Activated CD8-positive, alpha-beta memory T cell treated with anti-CD3 and anti-CD28 coated beads for 24 hours (primary cell): ENCODE results near the gene NEB.
"Not testable (repeated sequence)": the region's sequence is repeated elsewhere in the genome, so short reads cannot be mapped to it uniquely, and the experiment has no call there.

Experiments
- DNase-seq: peaks from one replicate; pipeline ENCODE4 v3.0.0-alpha.2; 2020

Gene NEB

DNA sequence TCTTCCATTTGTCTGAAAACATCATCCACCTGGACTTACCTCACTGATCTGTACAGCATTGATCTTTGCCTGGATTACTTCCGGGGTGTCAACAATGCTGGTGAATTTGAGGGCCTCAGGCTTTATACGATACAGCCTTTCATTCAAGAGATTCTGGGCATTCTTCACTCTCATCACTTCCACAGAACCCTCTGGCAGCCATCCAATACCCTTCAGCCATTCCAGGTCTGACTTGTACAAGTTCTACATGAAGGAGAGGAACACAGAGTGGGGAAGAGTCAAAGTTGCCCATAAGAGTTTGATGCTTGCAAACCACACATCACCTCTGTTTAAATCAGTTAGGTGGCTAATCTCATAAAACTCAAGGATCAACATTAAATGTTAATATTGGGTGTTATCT, 130.7 kb downstream of the NEB start:
- not testable (repeated sequence) for DNase-seq

DNA sequence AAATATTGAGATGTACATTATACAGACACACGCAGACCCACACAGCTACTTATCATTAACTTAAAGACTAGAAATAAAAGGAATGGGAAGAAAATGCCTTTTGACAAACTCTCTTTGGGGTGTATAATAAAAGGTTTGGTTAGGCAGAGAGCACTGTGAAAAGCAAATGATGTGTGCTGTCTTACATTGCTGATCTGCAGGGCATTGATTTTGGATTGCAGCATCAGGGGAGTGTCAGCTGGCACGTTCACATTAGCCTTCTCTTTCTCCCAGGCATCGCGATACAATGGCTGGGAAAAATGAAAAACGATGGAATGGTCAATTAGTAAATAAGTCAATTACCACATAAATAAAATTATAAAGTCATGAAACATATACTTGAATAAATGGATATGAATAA, 131.9 kb downstream of the NEB start:
- DNase-seq, result not testable (repeated sequence)

DNA sequence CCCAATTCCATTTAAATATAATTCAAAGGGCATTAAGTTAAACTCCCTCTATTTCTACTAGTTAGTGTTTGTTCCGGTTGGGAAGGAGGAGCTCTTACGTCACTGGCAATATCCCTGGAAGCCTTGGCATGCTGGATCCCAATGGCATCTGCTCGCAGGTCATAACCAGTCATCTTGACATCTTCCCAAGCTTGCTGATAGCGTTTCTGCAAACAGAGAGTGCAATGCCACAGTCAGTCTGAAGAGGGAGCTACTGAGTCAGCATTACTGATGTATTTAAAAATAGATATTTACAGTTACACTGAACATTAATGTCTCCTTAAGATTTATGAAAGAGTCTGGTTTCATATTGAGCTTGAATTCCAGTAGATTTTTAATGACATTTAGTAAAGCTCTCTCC, 132.5 kb downstream of the NEB start:
- not testable (repeated sequence) for DNase-seq

DNA sequence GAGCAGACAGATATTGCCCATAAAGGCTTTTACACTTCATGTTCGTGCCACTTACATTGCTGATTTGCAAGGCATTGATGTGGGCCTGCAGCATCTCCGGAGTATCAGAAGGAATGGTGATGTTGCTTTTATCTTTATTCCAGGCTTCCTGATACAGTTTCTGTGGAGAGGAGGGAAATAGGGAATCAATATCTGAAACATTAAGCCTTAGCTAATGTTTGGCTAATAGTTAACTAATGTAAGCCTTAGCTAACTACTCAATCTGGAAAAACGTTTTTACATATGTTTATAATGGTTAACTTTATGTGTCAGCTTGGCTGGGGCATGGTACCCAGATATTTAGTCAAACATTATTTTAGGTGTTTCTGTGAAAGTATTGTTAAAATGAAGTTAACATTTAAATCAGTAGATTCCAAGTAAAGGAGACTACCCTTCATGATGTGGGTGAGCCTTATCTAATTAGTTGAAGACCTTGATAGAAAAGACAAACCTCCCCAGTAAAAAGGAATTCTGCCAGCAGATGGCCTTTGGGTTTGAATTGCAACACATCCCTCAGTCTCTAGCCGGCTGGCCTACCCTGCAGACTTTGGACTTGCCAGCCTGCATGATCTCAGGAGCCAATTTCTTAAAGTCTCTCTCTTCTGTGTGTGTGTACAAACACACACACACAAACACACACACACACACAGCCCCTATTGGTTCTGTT, 137.2 kb downstream of the NEB start:
- not testable (repeated sequence) for DNase-seq

DNA sequence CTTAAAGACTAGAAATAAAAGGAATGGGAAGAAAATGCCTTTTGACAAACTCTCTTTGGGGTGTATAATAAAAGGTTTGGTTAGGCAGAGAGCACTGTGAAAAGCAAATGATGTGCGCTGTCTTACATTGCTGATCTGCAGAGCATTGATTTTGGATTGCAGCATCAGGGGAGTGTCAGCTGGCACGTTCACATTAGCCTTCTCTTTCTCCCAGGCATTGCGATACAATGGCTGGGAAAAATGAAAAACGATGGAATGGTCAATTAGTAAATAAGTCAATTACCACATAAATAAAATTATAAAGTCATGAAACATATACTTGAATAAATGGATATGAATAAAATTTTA, 142.4 kb downstream of the NEB start:
- not testable (repeated sequence) for DNase-seq

DNA sequence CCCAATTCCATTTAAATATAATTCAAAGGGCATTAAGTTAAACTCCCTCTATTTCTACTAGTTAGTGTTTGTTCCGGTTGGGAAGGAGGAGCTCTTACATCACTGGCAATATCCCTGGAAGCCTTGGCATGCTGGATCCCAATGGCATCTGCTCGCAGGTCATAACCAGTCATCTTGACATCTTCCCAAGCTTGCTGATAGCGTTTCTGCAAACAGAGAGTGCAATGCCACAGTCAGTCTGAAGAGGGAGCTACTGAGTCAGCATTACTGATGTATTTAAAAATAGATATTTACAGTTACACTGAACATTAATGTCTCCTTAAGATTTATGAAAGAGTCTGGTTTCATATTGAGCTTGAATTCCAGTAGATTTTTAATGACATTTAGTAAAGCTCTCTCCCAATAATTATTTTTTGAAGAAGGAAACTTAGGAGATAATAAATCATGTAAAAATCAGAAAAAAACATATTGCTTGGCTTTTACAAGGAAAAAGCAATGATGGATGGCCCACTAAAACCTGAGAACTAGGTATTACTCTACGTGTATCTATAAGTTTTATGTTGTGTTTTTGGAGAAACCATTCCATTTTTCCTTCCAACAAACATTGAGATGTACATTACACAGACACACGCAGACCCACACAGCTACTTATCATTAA, 142.9 kb downstream of the NEB start:
- not testable (repeated sequence) for DNase-seq

DNA sequence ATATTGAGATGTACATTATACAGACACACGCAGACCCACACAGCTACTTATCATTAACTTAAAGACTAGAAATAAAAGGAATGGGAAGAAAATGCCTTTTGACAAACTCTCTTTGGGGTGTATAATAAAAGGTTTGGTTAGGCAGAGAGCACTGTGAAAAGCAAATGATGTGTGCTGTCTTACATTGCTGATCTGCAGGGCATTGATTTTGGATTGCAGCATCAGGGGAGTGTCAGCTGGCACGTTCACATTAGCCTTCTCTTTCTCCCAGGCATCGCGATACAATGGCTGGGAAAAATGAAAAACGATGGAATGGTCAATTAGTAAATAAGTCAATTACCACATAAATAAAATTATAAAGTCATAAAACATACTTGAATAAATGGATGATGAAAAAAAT, 153.0 kb downstream of the NEB start:
- not testable (repeated sequence) for DNase-seq

DNA sequence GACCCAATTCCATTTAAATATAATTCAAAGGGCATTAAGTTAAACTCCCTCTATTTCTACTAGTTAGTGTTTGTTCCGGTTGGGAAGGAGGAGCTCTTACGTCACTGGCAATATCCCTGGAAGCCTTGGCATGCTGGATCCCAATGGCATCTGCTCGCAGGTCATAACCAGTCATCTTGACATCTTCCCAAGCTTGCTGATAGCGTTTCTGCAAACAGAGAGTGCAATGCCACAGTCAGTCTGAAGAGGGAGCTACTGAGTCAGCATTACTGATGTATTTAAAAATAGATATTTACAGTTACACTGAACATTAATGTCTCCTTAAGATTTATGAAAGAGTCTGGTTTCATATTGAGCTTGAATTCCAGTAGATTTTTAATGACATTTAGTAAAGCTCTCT, 153.6 kb downstream of the NEB start:
- not testable (repeated sequence) for DNase-seq

DNA sequence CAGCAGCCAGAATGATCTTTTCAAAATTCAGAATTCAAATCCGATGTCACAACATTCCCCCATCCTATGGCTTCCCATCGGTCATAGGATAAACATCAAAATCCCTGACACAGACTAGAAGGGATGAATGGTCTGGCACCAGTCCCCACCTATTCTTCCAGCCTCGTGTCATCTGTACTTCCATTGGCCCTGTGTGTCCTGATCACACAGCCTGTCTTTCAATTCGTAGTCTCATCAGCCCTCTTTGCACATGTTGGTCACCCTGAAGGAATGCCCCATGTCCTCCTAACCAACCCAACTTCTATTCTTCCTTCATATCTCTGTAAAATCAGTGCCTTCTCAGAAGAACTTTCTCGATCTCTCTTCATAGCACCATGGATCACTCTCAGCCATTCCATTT, 157.2 kb downstream of the NEB start:
- DNase-seq, result no peak

DNA sequence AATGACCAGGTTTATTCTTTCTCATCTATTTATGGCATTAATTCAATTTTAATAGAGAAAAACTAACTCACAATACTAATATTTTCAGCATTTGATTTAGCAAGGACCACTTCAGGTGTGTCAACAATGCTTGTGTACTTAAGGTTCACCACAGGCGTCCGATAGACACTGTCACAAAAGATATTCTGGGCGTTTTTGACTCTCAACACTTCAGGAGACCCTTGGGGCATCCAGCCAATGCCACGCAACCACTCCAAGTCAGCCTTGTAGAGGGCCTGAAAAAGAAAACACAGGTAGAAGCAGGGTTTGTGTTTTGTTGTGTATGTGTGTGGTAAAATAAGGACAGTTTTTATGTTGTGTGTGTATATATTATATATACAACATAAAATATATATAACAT, 158.2 kb downstream of the NEB start:
- DNase-seq, result no peak

DNA sequence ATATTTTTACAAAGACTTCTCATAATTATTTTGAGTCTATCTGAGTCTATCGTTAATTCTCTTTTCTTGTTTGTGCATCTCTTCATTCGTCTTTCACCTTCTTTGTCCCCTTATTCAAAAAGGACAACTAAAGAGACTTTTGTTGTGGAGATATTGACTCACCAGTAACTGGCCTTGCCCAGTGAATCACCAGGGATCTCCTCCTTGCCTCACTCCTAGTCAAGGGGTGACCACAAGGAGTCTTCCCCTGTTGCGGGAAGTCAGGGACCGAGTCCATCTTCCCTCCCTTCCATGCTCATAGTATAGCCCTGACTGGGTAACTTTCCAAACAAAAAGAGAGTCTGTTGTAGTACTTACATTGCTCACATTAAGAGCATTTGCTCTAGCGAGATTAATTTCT, 158.9 kb downstream of the NEB start:
- no peak for DNase-seq

DNA sequence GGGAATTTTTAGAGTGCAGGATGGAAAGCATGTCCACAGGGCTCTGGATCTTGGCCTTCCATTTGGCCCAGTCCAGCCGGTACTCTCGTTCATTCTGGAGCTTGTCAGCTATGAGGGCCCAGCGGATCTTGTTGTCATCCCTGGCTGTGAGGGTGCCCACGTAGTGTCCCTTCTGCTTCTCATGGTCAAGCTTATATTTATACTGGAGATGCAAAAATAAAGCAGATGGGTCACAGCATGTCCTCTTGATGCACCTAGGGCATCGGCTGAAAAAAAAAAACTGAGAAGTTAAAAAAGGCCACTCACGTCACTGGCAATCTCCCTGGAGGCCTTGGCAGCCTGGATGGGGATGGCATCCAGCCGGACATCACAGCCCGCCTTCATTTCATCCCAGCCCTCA, 164.1 kb downstream of the NEB start:
- DNase-seq, result no peak

DNA sequence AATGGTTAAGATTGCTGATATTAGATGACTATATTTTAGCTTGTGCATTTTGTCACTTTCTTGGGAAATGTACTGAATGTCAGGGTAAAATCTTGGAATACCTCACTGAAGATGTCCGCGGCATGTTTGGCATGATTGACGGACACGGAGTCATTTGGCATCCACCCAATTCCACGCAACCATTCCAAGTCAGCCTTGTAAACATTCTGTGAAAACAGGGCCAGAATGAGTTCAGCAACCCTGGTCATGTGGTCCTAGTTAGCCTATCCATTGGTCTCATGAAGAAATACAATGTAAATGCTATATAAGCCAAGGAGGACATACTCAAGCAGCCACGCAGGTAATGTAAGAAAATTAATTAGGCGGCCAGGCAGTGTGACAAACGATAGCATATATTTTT, 165.1 kb downstream of the NEB start:
- no peak for DNase-seq

DNA sequence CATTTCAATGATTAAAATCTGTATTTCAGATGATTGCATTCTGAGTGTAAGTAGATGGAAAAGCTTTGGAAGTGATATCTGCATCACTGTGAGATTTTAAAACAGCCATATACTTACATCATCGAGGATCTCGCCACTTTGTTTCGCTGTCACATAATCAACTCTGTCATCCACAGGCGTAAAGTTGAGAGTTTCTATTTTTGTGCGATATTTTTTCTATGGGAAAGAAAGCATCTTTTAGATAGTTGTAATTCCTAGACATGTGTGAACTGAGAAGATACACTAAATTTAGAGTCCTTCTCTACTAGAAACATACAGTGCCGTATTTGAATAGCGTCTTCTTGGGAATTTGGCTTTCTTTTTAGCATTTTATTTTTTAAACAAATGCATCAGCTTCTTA, 165.8 kb downstream of the NEB start:
- DNase-seq, result no peak

DNA sequence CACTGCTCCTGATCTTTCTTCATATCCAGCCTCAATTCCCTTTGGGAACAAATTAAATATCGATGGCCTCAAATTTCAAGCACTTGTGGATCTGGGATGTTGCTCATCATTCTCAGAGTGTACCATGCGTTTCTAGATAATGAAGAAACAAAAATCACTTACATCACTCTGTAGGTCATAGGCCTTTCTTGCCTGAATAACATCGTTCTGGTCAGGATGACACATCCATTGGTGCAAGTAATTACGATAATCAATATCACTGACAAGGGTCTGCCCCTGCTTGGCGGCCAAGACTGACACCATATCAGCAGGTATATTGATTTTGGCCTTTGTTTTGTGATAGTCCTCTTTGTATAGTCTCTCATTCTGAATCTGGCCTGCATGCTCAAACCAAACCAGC, 167.3 kb downstream of the NEB start:
- DNase-seq, result no peak

DNA sequence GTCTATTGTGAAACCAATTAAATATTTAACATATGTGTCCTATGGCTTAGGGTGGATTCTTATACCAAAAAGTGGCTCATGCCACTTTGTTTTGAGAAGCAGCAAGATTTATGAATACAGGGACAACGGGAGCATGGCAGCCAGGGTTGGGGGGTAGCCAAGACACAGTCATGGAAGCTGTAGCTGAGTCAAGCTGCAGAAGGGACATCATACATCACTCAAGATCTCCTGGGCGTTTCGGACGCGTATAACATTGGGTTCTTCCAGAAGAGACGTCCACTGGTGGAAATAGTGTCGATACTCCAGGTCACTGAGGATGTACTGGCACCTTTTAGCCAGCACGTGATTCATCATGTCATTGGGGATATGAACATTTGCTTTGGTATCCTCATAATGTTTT, 171.9 kb downstream of the NEB start:
- DNase-seq, result no peak

DNA sequence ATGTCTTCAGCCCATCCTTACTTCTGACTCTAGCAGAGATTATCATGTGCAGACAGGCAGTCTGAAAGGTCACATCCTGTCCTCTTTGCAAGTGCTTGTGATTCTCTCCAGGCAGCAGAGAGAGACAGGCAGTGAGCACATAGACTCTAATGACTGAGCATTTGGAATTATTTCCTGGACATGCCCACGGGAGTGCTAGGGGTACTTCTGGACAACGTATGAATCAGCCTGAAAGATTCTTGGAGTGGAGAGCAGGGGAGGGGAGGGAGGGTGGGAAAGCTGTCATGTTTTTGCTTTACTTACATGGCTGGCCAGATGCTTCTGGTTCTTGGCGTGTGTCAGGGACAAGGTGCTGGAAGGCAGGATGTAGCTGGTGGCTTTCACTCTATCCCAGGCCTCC, 174.0 kb downstream of the NEB start:
- no peak for DNase-seq

DNA sequence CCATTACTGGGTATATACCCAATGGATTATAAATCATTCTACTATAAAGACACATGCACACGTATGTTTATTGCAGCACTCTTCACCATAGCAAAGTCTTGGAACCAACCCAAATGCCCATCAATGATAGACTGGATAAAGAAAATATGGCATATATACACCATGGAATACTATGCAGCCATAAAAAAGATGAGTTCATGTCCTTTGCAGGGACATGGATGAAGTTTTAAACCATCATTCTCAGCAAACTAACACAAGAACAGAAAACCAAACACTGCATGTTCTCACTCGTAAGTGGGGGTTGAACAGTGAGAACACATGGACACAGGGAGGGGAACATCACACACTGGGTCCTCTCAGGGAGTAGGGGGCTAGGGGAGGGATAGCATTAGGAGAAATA, 174.8 kb downstream of the NEB start:
- not testable (repeated sequence) for DNase-seq

DNA sequence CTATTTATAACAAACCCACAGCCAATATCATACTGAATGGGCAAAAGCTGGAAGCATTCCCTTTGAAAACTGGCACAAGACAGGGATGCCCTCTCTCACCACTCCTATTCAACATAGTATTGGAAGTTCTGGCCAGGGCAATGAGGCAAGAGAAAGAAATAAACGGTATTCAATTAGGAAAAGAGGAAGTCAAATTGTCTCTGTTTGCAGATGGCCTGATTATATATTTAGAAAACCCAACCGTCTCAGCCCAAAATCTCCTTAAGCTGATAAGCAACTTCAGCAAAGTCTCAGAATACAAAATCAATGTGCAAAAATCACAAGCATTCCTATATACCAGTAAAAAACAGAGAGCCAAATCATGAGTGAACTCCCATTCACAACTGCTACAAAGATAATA, 176.4 kb downstream of the NEB start:
- not testable (repeated sequence) for DNase-seq

DNA sequence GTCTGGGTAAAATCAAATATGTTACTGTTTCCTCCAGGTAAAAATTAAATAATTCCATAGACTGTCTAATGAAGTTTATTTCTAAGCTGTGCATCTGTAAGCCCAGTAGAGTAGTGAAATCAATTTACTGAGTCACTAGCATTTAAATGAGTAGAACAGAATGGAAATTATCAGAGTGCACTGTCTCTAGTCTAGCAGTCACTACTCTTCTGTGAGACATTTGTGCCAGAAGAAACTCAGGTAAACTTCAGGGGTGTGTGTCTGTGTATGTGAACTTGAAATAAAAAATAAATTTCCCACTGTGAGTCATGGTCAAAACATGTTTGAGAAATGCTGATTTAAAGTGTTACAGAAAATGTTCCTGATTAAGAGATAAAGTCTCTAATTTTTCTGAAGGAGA, 178.2 kb downstream of the NEB start:
- DNase-seq, result no peak

DNA sequence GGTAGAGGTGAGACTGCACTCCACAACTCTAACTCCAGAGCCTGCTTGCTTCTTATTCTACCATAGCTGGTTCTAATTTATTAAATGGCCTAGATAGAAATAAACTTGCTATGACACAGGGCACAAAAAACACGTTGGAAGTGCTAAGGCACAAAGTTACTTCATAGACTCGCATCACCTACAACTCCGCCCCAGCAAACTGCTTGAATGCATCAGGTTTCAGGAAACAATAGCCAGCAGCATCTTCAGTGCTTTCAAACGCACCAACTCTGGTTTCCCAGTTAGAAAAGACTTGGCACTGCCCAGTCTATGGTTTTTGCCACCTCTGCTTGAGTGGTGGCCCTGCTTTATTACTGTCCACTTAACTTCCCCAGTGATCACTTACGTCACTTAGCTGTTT, 182.0 kb downstream of the NEB start:
- no peak for DNase-seq

DNA sequence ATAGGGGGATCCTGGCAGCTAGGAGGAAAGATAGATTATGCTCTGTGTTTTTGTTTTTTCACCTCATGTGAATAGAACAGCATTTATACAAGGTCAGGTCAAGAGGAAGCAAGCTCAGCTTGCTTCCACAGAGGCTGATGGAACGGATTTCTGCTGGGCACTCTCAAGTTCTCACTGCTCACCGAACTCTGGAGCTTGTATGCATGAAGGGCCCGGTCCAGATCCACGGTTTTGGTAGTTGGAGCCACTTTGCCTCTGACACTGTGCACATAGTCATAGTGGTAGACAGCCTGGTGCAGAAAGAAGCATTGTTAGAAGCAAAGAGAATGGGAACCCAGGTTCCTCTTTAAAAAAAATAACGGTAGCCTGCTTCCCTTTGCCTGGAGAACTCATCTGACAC, 182.7 kb downstream of the NEB start:
- no peak for DNase-seq

DNA sequence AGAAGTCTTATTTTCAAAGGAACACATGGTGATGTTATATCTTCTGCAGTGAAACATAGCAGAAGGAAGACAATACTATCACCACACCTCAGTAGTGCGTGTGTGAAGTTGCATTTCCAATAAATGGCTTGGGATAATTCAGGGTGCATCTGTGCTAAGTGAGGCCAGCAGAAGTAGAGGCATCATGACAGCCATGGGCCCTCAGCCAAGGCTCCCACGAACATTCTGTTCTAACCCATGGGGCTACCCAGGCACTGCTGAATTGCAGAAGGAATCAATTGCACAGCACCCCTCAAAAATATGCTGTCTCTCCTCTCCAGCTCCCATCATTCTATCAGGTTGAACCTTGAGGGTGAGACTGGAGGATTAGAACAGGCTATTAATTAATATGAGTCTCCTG, 185.1 kb downstream of the NEB start:
- no peak for DNase-seq

DNA sequence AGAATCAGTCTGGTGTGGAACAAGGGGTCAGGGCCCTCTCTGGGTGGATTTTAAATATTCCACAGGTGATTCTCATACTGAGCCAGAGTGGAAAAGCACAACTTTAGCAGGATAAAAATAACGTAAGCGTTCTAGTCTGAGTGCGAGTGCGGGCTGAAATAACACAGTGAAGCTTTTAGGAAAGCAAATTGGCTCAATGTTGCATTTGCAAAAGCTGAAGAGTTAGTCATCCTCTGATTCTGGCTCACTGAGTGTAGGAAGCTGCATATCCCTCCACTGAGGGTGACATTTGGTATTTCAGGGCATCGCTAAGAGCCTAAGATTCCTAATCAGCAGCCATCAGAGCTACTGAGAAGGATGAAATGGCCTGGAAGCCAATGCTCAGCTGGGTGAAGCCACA, 189.8 kb downstream of the NEB start:
- DNase-seq, result no peak

DNA sequence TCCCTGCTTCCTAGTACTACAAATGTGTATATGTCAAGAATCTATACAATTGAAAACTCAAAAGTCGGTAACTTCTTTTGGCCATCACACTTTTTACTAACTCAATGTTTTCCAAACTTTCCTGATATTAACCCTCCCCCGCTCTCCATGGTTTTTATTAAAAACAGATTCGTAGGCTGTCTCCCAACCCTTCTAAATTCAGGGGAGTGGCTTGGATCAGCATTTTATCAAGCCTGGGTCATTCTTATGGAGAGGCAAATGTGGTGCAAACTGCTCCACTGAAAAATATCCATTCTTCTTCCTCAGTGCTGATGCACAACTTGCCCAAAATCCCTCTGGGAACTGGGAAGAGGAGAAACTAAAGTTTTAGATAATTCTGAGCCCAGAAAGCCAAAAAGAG, 190.4 kb downstream of the NEB start:
- DNase-seq, result no peak
